Stimulated activated CD8-positive, alpha-beta memory T cell treated with anti-CD3 and anti-CD28 coated beads, Interleukin-4, amount 100 ng/mL, for 4 hours (primary cell): ENCODE measurements around the gene CALY.
"Not testable (repeated sequence)": the region's sequence is repeated elsewhere in the genome, so short reads cannot be mapped to it uniquely, and the experiment has no call there.

Experiments used
- DNase-seq, 2 donors: peaks; one replicate each; pipeline ENCODE4 v3.0.0-alpha.2; 2020; ENCODE audit warnings: low read depth in 2 of 2, low spot score in 1 of 2

The CALY gene, protein sequence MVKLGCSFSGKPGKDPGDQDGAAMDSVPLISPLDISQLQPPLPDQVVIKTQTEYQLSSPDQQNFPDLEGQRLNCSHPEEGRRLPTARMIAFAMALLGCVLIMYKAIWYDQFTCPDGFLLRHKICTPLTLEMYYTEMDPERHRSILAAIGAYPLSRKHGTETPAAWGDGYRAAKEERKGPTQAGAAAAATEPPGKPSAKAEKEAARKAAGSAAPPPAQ

GRCh38 chr10:133336577-133337369, at the start of gene CALY:
Gene CALY, minus strand, starts transcription at chr10:133336896. Its CDS starts 7,907 bp downstream, at chr10:133328989.
- peak; percentile 54 to 62 for DNase-seq

- no peak for DNase-seq
Observed at GRCh38 chr10:133385214-133385613, 48.5 kb upstream of the CALY start.

DNA sequence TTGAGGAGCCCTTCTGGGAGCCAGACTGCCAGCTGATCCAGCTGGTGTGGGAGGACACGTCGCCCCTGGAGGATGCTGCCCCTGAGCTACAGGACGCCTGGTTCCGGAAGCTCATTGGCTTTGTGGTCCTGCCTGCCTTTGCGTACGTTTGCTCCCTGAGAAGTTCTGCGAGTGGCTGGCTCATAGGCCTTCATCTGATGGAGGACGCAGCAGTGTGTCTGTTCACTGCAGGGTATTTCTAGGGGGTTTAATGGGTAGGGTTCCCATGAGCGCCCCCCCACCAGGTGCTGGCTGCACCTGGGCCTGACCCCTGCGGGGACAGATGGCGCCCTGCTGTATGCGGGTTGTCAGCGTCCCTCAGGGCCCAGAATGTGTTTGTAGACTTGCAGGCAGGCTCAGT, 47.4 kb upstream of the CALY start:
- DNase-seq: no peak

DNA sequence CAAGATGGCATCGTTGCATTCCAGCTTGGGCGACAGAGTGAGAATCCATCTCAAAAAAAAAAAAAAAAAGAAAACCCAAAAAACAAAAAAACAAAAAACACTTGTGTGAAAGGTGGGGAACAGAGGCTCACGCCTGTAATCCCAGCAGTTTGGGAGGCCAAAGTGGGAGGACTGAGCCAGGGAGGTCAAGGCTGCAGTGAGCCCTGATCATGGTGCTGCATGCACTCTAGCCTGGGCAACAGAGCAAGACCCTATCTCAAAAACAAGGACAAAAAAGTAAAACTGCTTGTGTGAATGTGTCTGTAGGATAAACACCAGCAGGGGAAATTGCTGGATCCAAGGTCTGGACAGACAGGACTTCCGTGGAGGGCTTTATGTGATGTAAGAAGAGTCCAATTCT, 46.9 kb upstream of the CALY start:
- DNase-seq: no peak

GRCh38 chr10:133381036-133381435, 44.3 kb upstream of the CALY start:
- no peak for DNase-seq

DNA sequence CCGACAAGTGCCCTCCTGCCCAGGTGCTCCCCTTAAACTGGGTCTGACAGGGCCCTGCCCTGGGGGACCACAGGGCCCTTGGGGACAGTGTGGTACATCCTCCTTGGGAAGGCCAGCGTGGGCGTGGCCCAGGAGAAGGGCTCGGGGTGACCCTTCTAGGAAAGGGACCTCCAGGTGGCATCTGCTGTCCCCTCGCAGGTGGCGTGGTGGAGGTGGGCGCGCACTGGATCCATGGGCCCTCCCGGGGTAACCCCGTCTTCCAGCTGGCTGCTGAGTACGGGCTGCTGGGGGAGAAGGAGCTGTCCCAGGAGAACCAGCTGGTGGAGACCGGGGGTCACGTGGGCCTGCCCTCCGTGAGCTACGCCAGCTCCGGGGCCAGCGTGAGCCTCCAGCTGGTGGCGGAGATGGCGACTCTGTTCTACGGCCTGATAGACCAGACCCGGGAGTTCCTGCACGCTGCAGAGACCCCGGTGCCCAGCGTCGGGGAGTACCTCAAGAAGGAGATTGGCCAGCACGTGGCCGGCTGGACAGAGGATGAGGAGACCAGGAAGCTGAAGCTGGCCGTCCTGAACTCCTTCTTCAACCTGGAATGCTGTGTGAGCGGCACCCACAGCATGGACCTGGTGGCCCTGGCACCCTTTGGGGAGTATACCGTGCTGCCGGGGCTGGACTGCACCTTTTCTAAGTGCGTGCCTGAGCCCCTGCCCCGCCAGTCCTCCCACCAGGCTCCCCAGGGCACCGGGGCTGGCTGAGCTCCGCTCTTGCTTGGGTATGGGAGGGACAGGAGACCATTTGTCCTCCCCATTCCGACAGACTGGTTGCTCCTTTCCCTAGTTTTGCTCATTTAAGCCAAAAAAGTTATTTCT, 43.3 kb upstream of the CALY start:
- DNase-seq: no peak

- no peak for DNase-seq
Observed at GRCh38 chr10:133379152-133379800, 42.6 kb upstream of the CALY start, which contains the start of gene PAOX. Gene PAOX, plus strand, starts transcription at chr10:133379262. Its CDS starts 55 bp downstream, at chr10:133379317.

DNA sequence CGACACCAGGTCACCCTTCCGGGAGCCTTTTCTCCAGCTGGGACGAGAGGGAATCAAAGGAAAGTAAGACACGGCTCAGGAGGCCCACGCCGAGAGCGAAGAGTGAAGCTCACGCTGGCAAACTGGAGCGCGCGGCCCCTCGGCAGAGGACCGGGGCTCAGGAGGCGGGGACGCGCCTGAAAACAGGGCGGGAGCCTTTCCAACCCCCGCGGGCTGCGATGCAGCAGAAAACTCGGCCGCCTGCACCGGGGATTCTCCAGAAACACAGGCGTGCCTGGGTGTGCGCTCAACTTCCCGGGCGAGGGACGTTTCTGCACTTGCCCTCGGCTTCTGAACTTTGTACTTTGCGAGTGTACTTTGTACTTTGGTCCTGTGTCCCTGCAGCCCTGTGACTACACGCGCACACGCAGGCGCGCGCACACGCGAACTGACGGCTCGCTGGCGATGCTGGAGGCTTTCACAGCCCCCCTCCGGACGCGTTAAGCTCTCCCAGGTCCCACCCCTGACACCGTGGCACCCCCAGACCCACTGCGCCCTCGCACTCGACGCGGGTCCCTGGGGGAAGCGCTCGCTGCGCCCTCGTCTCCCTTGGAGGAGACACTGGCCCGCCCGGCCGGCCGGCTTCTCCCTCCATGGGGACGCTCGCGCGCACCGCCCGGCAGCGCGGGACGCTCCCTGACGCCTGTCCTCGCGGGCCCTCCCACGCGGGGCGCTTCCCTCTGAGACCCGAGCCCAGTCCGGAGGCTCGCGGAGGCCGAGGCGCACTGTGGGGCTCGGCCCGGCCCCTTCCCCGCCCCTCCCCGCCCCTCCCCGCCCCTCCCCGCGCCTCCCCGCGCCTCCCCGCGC, 41.8 kb upstream of the CALY start:
- DNase-seq: no peak

DNA sequence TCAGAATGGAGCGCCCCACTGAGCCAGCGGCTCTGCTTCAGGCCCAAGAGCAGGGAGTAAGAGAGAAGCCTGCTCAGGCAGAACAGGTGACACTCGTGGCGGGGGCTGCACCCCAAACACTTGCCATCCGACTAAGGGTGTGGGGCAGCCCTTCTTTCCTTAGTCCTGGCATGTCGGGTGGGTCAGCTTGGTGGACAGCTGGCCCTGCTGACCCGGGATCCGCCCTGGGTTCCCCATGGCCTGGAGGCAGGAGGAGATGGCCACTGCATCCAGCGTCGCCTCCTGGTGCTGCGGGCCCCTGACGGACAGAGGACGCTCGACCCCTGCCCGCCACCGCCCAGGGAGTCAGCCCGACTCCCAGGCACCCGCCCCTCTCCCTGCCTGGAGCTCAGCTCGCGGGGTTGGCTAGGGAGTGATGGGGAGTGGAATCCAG, 41.1 kb upstream of the CALY start:
- DNase-seq: no peak

- no peak for DNase-seq
Observed at GRCh38 chr10:133377025-133377817, 40.5 kb upstream of the CALY start.

DNA sequence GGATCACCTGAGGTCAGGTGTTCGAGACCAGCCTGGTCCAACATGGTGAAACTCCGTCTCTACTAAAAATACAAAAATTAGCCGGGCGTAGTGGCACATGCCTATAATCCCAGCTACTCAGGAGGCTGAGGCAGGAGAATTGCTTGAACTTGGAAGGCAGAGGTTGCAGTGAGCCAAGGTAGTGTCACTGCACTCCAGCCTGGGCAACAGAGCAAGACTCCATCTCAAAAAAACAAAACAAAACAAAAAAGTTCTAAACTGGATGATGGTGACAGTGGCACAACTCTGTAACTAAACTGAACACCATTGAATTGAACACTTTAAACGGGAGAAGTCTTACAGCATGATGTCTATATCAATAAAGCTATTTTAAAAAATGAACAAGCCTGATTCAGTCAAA, 39.5 kb upstream of the CALY start:
- not testable (repeated sequence) for DNase-seq

- DNase-seq: no peak
Observed at GRCh38 chr10:133375357-133376115, 38.8 kb upstream of the CALY start.

DNA sequence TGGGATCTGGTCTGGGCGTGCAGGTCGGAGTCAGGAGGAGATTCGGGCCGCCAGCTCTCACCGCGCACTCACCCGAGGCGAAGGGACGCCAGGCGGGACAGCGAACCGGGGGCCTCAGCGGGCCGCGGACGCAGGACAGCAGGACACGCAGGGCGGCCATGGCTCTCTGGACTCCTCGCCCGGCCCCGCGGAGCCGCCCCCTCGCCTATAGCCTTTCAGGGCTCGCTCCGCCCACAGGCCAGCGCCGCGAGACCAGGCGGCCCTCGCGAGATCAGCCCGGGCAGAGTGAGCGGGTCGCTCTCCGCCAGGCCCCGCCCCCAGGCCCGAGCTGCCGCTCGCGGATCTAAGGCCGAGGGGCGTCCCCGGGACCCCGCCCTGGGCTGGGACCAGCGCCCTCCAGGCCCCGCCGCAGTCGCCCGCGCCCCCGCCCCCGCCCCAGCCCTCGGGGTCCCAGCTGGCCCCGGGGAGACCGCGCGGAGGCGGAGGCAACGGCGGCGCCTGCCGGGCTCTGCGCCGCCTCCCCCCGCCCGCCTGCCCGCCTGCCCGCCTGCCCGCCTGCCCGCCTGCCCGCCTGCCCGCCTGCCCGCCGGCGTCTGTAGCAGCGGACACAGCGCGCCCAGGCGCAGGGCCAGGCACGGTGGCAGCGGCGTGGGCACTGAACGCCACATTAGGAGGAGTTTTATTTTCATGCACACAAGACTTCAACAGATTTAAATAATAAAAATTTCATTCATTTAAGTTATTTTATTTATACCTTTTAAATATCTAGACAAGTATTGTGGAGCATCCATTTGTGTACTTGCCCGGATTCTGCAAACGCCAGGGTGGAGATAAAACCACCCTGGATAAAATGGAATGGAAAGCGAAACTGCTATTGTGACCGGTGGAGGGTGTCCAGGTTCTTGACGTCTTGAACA, 36.7 kb upstream of the CALY start, which contains the start of gene ECHS1:
Gene ECHS1, minus strand, starts transcription at position 181 of the 917 bp plus-strand sequence. Its CDS starts 21 bp downstream, at position 160.
- DNase-seq: peak; percentile 78 to 86

DNA sequence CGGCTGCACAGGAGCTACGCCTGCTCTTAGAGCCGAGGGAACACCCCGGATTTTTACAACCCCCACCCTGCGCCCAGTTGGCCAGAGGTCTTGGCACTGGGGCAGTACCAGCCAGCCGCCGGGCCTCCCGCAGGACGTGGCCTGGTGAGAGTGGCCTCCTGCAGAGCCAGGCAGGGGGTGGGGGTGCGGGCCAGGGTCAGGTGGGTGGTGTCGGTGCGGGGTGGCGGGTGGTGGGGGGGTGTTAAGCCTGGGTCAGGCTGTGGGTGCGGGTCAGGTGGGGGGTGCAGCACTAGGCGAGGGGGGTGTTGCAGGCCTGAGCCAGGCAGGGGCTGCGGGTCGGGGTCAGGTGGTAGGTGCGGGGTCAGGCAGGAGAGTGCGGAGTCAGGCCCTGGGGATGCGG, 35.8 kb upstream of the CALY start:
- no peak for DNase-seq

GRCh38 chr10:133370030-133370786, 33.5 kb upstream of the CALY start:
- no peak for DNase-seq

DNA sequence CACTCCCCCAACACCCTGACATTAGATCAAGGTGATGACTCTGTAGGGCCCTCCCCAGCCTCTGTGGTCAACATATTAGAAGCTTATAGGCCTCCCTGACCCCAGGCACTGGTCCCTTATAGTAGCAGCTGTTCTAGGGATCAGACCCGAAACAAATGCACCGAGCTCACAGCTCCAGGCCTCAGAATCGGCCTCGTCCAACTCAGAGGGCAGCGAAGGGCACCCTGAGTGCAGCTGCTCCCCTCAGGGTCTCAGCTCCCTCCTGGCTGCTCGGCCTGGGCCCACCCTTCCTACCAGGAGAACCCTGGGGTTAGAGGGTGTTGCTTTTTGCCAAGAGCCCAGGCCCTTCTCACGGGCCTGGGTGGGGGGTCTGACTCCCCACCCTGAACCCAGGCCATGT, 31.5 kb upstream of the CALY start:
- DNase-seq: no peak

GRCh38 chr10:133367461-133367860, 30.8 kb upstream of the CALY start:
- DNase-seq: not testable (repeated sequence)
